Spleen (tissue), 11 donors: ENCODE results near the gene CKAP2L. TPM values are rescaled to one million over a fixed set of nuclear protein-coding genes. Genes with fewer than 3 reads are reported as not detected.
"Not testable (repeated sequence)": the region's sequence is repeated elsewhere in the genome, so short reads cannot be mapped to it uniquely, and the experiment has no call there.

Experiments used
- DNase-seq: peaks from one replicate; pipeline ENCODE4 v3.0.0-alpha.2; 2020
- H3K27ac ChIP-seq, 8 donors: fragments of 200-600 bp; sonication (generic) in 7 of 8; 1 replicate in 4 of 8; 2 replicates in 4 of 8; pipeline versions ENCODE4 v1.5.0 to v1.8.0; 2016 to 2021; ENCODE audit warnings: inconsistent platforms in 4 of 8, mild to moderate bottlenecking in 4 of 8, moderate library complexity in 1 of 8
- H3K27me3 ChIP-seq, 7 donors: fragments of 200-600 bp; sonication (generic) in 6 of 7; replicated peaks in 1 of 7; 1 replicate in 4 of 7; 2 replicates in 3 of 7; pipeline versions ENCODE4 v1.5.0 to v1.8.0; 2016 to 2021; ENCODE audit warnings: inconsistent platforms in 3 of 7, mild to moderate bottlenecking in 1 of 7
- H3K36me3 ChIP-seq, 6 donors: fragments of 200-600 bp; sonication (generic) in 5 of 6; 1 replicate in 4 of 6; 2 replicates in 2 of 6; pipeline versions ENCODE4 v1.5.0 to v1.8.0; 2016 to 2021; ENCODE audit warnings: inconsistent platforms in 2 of 6
- H3K4me1 ChIP-seq, 6 donors: fragments of 200-600 bp; sonication (generic) in 5 of 6; 1 replicate in 3 of 6; 2 replicates in 3 of 6; pipeline versions ENCODE4 v1.5.0 to v1.8.0; 2016 to 2021; ENCODE audit warnings: inconsistent platforms in 3 of 6
- H3K4me3 ChIP-seq, 8 donors: fragments of 200-600 bp; sonication (generic) in 7 of 8; 1 replicate in 4 of 8; 2 replicates in 4 of 8; pipeline versions ENCODE4 v1.5.0 to v1.8.0; 2016 to 2021; ENCODE audit warnings: inconsistent platforms in 4 of 8, mild to moderate bottlenecking in 4 of 8, moderate library complexity in 2 of 8
- H3K9me3 ChIP-seq, 8 donors: fragments of 200-600 bp; sonication (generic) in 7 of 8; 1 replicate in 4 of 8; 2 replicates in 4 of 8; pipeline versions ENCODE4 v1.5.0 to v1.8.0; 2016 to 2021; ENCODE audit warnings: inconsistent platforms in 4 of 8
- CTCF ChIP-seq, 11 experiments: fragments of 200-600 bp in 7 of 11; fragments of 450-650 bp in 4 of 11; sonication (generic) in 4 of 11; IDR thresholded peaks in 8 of 11; conservative IDR thresholded peaks in 3 of 11; 1 replicate in 7 of 11; 2 replicates in 4 of 11; pipeline versions ENCODE4 v1.4.0 to v1.8.0; 2016 to 2021; ENCODE audit warnings: antibody characterized with exemption in 11 of 11, inconsistent platforms in 4 of 11, mild to moderate bottlenecking in 1 of 11
- POLR2A ChIP-seq, 3 donors: fragments of 450-650 bp; IDR thresholded peaks; one replicate each; pipeline ENCODE4 v1.5.1; 2017; ENCODE audit warnings: antibody characterized with exemption in 3 of 3, mild to moderate bottlenecking in 1 of 3
- POLR2AphosphoS5 ChIP-seq, 3 donors: sonication (generic); formaldehyde crosslinking; IDR thresholded peaks; one replicate each; pipeline ENCODE4 v1.5.1; 2017; ENCODE audit warnings: antibody characterized with exemption in 3 of 3
- WGBS, 5 donors: extraction: QIAGEN DNeasy Blood & Tissue Kit in 3 of 5; methylation state at CpG; one replicate each; pipeline versions ENCODE4 v1.1.5 to v1.1.7; 2013 to 2018; 5-methylcytosine and 5-hydroxymethylcytosine counted together
- intact Hi-C: fragments of 100-400 bp; cut with DNase I; formaldehyde crosslinking; loops from one replicate; pipeline ENCODE4 v1.15.0; 2023; ENCODE audit warnings: low total_unique reads
- polyA plus RNA-seq, 3 donors: library from polyadenylated mRNA; stranded (reverse); fragments of 200-250 nt; gene quantifications; one replicate each; pipeline ENCODE4 v1.2.1, GENCODE V29; 2013
- total RNA-seq, 7 donors: library from RNA; depleted of rRNA in 3 of 7; stranded (reverse); fragments of >200 nt in 3 of 7; fragmentation: NEBNext Ultra II Directional in 4 of 7; extraction: Animal tissue kit (Norgen Biotek cat#: 25700) in 4 of 7; gene quantifications; one replicate each; pipeline versions ENCODE4 v1.1.0 to v1.2.1, GENCODE V29; 2016 to 2021
- donor health status: healthy with polysubstance abuse.
- donor health status: DM: no; HTN: no; CAD: no; lungs with moderate emphysema.
- donor health status: DM: no; HTN: no; CAD: no.
- donor health status: Bipolar disorder and iron deficiency.
- donor health status: healthy.
- donor health status: DM: no; HTN: no; CAD: no.
- donor health status: DM: yes; HTN: yes; CAD: no.

CKAP2L gene
- total and polyA plus RNA-seq, 10 donors, result 0.20 to 3.5 (median 1.5) TPM

GRCh38 chr2:112722816-112723546 lies 41.4 kb downstream of the CKAP2L start:
- peaks cover 3 to 37% (median 16%) of the 10 kb centered on the region in 6 donors for H3K4me1 ChIP-seq
- H3K27me3 ChIP-seq, result no peaks in the 10 kb centered on the region
- no peak overlapping the region for H3K4me3 ChIP-seq
- no peak overlapping the region for H3K27ac ChIP-seq
- no peaks in the 10 kb centered on the region for H3K9me3 ChIP-seq
- TF ChIP-seq POLR2AphosphoS5 (IDR thresholded peaks at IDR 0.05), result no peak
- no peaks in the 10 kb centered on the region for H3K36me3 ChIP-seq
- 90 to 96% (median 94%) methylated on average over 9 of the region's 9 CpGs for WGBS, 5 donors
- DNase-seq, result no peak
- intact Hi-C loops, result no loop called here

GRCh38 chr2:112721819-112722522 lies 42.4 kb downstream of the CKAP2L start:
- H3K4me1 ChIP-seq, result peaks cover 3 to 27% (median 11%) of the 10 kb centered on the region in 6 donors
- TF ChIP-seq POLR2A (IDR thresholded peaks at IDR 0.05) (no peak), CTCF (IDR thresholded peaks at IDR 0.05 in 8 of 11, conservative IDR thresholded peaks at IDR 0.05 in 3 of 11) (no peak), POLR2AphosphoS5 (IDR thresholded peaks at IDR 0.05) (no peak)
- no peaks in the 10 kb centered on the region for H3K36me3 ChIP-seq
- no peaks in the 10 kb centered on the region for H3K27me3 ChIP-seq
- DNase-seq, result no peak
- WGBS, 5 donors, result 88 to 92% (median 90%) methylated on average over 19 to 23 of the region's 23 CpGs
- H3K9me3 ChIP-seq, result no peaks in the 10 kb centered on the region
- H3K4me3 ChIP-seq, result no peak overlapping the region
- no peak overlapping the region for H3K27ac ChIP-seq
- intact Hi-C loops, result no loop called here

GRCh38 chr2:112720785-112721184 lies 43.6 kb downstream of the CKAP2L start, which contains the start of gene NT5DC4:
Gene NT5DC4 (plus strand): TSS chr2:112721020. CDS start chr2:112721080, 60 bp downstream.
- WGBS, 5 donors, result 82 to 94% (median 93%) methylated on average over 6 of the region's 6 CpGs
- no peak for DNase-seq
- Histone ChIP-seq H3K27ac (no peak within 1 kb of the TSS), H3K27me3 (no peaks in the 10 kb centered on the region), H3K4me1 (peaks cover 0 to 15% (median 0%) of the 10 kb centered on the region in 6 donors), H3K4me3 (no peak within 1 kb of the TSS), H3K36me3 (no peaks in the 10 kb centered on the region), H3K9me3 (no peaks in the 10 kb centered on the region)
- TF ChIP-seq CTCF (IDR thresholded peaks at IDR 0.05 in 8 of 11, conservative IDR thresholded peaks at IDR 0.05 in 3 of 11) (no peak), POLR2AphosphoS5 (IDR thresholded peaks at IDR 0.05) (no peak), POLR2A (IDR thresholded peaks at IDR 0.05) (no peak)
- intact Hi-C loops, result no loop called here

GRCh38 chr2:112718863-112719370 lies 45.5 kb downstream of the CKAP2L start:
- Histone ChIP-seq H3K9me3 (no peaks in the 10 kb centered on the region), H3K36me3 (no peaks in the 10 kb centered on the region), H3K27ac (no peak overlapping the region), H3K4me1 (no peaks in the 10 kb centered on the region), H3K27me3 (no peaks in the 10 kb centered on the region), H3K4me3 (no peak overlapping the region)
- intact Hi-C loops, result no loop called here
- 74 to 92% (median 75%) methylated on average over 12 of the region's 12 CpGs for WGBS, 5 donors
- TF ChIP-seq CTCF (IDR thresholded peaks at IDR 0.05 in 8 of 11, conservative IDR thresholded peaks at IDR 0.05 in 3 of 11), result no peak
- no peak for TF ChIP-seq POLR2A (IDR thresholded peaks at IDR 0.05)
- TF ChIP-seq POLR2AphosphoS5 (IDR thresholded peaks at IDR 0.05), result no peak
- no peak for DNase-seq

GRCh38 chr2:112716826-112717352 lies 47.5 kb downstream of the CKAP2L start:
- WGBS, 5 donors, result 83 to 97% (median 93%) methylated on average over 2 to 4 of the region's 5 CpGs
- intact Hi-C loops, result not testable (repeated sequence)

GRCh38 chr2:112716094-112716493 lies 48.3 kb downstream of the CKAP2L start:
- DNase-seq, H3K36me3 ChIP-seq, H3K27ac ChIP-seq, H3K9me3 ChIP-seq, intact Hi-C loops, H3K27me3 ChIP-seq, H3K4me3 ChIP-seq: not testable (repeated sequence)
- peaks cover 0 to 18% (median 10%) of the 10 kb centered on the region in 6 donors for H3K4me1 ChIP-seq
- WGBS, 5 donors, result 62 to 85% (median 78%) methylated on average over 1 of the region's 1 CpG

More at GRCh38 chr2:112716826-112717352, 47.5 kb downstream of the CKAP2L start:
- DNase-seq, H3K36me3 ChIP-seq, H3K4me3 ChIP-seq, H3K27me3 ChIP-seq, H3K9me3 ChIP-seq, H3K27ac ChIP-seq: not testable (repeated sequence)
- peaks cover 0 to 16% (median 10%) of the 10 kb centered on the region in 6 donors for H3K4me1 ChIP-seq
